NCI-H1694 treated with DMSO at 0.1 percent for 48 hours (cell line): ENCODE measurements around the gene CAMK2A.

Source experiments
- DNase-seq: peaks from one replicate; lab custom pipeline; 2025; lab: John Stamatoyannopoulos, UW

Gene CAMK2A

GRCh38 chr5:150279330-150280020 is 10.1 kb downstream of the CAMK2A start:
- DNase-seq = no peak

GRCh38 chr5:150278916-150279315 is 10.7 kb downstream of the CAMK2A start:
- no peak for DNase-seq

- no peak for DNase-seq
Observed at GRCh38 chr5:150278046-150278730, 11.4 kb downstream of the CAMK2A start.

- no peak for DNase-seq
Observed at GRCh38 chr5:150277043-150277442, 12.5 kb downstream of the CAMK2A start.

GRCh38 chr5:150274811-150275210 is 14.8 kb downstream of the CAMK2A start:
- no peak for DNase-seq

- DNase-seq = peak; percentile 67
Observed at GRCh38 chr5:150272531-150272930, 17.0 kb downstream of the CAMK2A start.

- DNase-seq = no peak
Observed at GRCh38 chr5:150271923-150272322, 17.6 kb downstream of the CAMK2A start.

- no peak for DNase-seq
Observed at GRCh38 chr5:150271296-150271692, 18.3 kb downstream of the CAMK2A start.

- no peak for DNase-seq
Observed at GRCh38 chr5:150270541-150271295, 18.9 kb downstream of the CAMK2A start.

- no peak for DNase-seq
Observed at GRCh38 chr5:150266871-150267291, 22.7 kb downstream of the CAMK2A start.

GRCh38 chr5:150265870-150266383 is 23.6 kb downstream of the CAMK2A start:
- no peak for DNase-seq

- no peak for DNase-seq
Observed at GRCh38 chr5:150264667-150265603, 24.6 kb downstream of the CAMK2A start.

- peak; percentile 72 for DNase-seq
Observed at GRCh38 chr5:150263801-150264621, 25.6 kb downstream of the CAMK2A start.

GRCh38 chr5:150263375-150263775 is 26.2 kb downstream of the CAMK2A start:
- DNase-seq = no peak

GRCh38 chr5:150262502-150262901 is 27.1 kb downstream of the CAMK2A start:
- no peak for DNase-seq

- no peak for DNase-seq
Observed at GRCh38 chr5:150261231-150261630, 28.3 kb downstream of the CAMK2A start.

- no peak for DNase-seq
Observed at GRCh38 chr5:150258130-150258529, 31.4 kb downstream of the CAMK2A start.

GRCh38 chr5:150257424-150257823 is 32.1 kb downstream of the CAMK2A start:
- DNase-seq = no peak

- no peak for DNase-seq
Observed at GRCh38 chr5:150256410-150257064, 33.0 kb downstream of the CAMK2A start.
